Measurements from ENCODE around the gene ADGRF4. TPM values are rescaled to one million over a fixed set of nuclear protein-coding genes. Genes with fewer than 3 reads are reported as not detected.

ADGRF4 gene
- total and polyA plus RNA-seq, 2 of the 8 experiments (the other 6 are each of a cell fraction or from before 2014, with no cell fraction given): 0.02 TPM; not detected in 1

GRCh38 chr6:47677381-47678100, 20.8 kb upstream of the ADGRF4 start:
- FAIRE-seq (no peak), DNase-seq (ENCODE audit: low read depth in 1 of 2, low spot score in 2 of 2) (no peak)
- Histone ChIP-seq H3K56ac (replicated peaks; ENCODE audit: insufficient read length, low read depth, low read length) (no peak overlapping the region), H3K4ac (replicated peaks; ENCODE audit: insufficient read length, low read depth, low read length) (no peak overlapping the region), H3K4me2 (ENCODE audit: insufficient read depth in 1 of 2, low read depth in 2 of 2, low read length in 2 of 2) (no peak overlapping the region), H3K4me3 (ENCODE audit: extremely low read depth in 1 of 4, insufficient read depth in 2 of 4, low read depth in 3 of 4, low read length in 4 of 4) (no peak overlapping the region), H3K23me2 (ENCODE audit: low read depth, low read length) (no peaks in the 10 kb centered on the region), H3K4me1 (replicated peaks in 1 of 4; ENCODE audit: control insufficient read depth in 3 of 4, insufficient read depth in 4 of 4, low read length in 3 of 4) (no peaks in the 10 kb centered on the region), H3K14ac (ENCODE audit: insufficient read length) (no peak overlapping the region), H2BK5ac (ENCODE audit: low read depth, low read length) (no peak overlapping the region), H3K79me2 (ENCODE audit: control insufficient read depth in 1 of 2, insufficient read depth in 2 of 2, low read length in 2 of 2) (no peaks in the 10 kb centered on the region), H2AFZ (ENCODE audit: low read length) (no peak overlapping the region), H3K79me1 (ENCODE audit: low read depth, low read length) (no peaks in the 10 kb centered on the region), H4K91ac (replicated peaks; ENCODE audit: insufficient read length, low read length) (no peak overlapping the region), H3K36me3 (ENCODE audit: control insufficient read depth in 2 of 4, insufficient read depth in 4 of 4, low read length in 3 of 4) (no peaks in the 10 kb centered on the region), H2BK12ac (ENCODE audit: low read depth, low read length) (no peak overlapping the region), H4K20me1 (replicated peaks in 1 of 2; ENCODE audit: control insufficient read depth in 1 of 2, insufficient read depth in 2 of 2, low read length in 2 of 2) (no peaks in the 10 kb centered on the region), H2BK20ac (ENCODE audit: low read length) (no peak overlapping the region), H2BK120ac (replicated peaks; ENCODE audit: low read depth, low read length) (no peak overlapping the region), H2AK5ac (ENCODE audit: low read depth, low read length) (no peak overlapping the region), H3K9ac (replicated peaks in 1 of 4; ENCODE audit: extremely low read depth in 1 of 4, low read depth in 3 of 4, low read length in 3 of 4) (no peak overlapping the region), H3K27ac (ENCODE audit: low read depth, low read length) (no peak overlapping the region), H3K18ac (ENCODE audit: extremely low read depth, low read length) (no peak overlapping the region), H3K23ac (ENCODE audit: insufficient read length) (no peak overlapping the region), H3K9me3 (ENCODE audit: insufficient read depth in 2 of 2, low read depth in 1 of 2, low read length in 1 of 2) (no peaks in the 10 kb centered on the region), H2BK15ac (ENCODE audit: low read length) (no peak overlapping the region), H4K5ac (ENCODE audit: insufficient read length, low read depth, low read length) (no peak overlapping the region), H4K8ac (ENCODE audit: extremely low read depth, insufficient read depth, low read length) (no peak overlapping the region), H3K27me3 (replicated peaks in 1 of 4; ENCODE audit: control insufficient read depth in 3 of 4, extremely low read depth in 1 of 4, insufficient read depth in 3 of 4, low read length in 3 of 4) (no peaks in the 10 kb centered on the region)
- 86% methylated on average over 4 of the region's 4 CpGs; no CpG with 5 or more reads in 1 of the 2 experiments for WGBS, 2 experiments (ENCODE audit: extremely low coverage in 1 of 2, insufficient coverage in 1 of 2, insufficient read length in 1 of 2, insufficient replicate concordance in 2 of 2, low coverage in 1 of 2, low lambda C conversion rate in 2 of 2, missing lambda C conversion rate in 1 of 2)
- POLR2A ChIA-PET (ENCODE audit: partially characterized antibody): no interaction called here
- TF ChIP-seq TAF7 (optimal IDR thresholded peaks at IDR 0.05; ENCODE audit: borderline replicate concordance, low read depth, low read length): no peak
- CTCF ChIA-PET (ENCODE audit: partially characterized antibody): no interaction called here

All from H1 (cell line).